Measurements from ENCODE around the gene KIRREL3. TPM values are rescaled to one million over a fixed set of nuclear protein-coding genes. Genes with fewer than 3 reads are reported as not detected.

Gene KIRREL3
- total RNA-seq, 1 donor from 2014 or later = not detected

GRCh38 chr11:126530416-126530815 lies 470.2 kb downstream of the KIRREL3 start:
- no peak for DNase-seq (ENCODE audit: low read depth)
- no peaks in the 10 kb centered on the region for H3K27me3 ChIP-seq (ENCODE audit: control insufficient read depth, insufficient read depth, low read length)
- FAIRE-seq = no peak
- H3K36me3 ChIP-seq (ENCODE audit: control insufficient read depth, insufficient read depth, low read length) = no peaks in the 10 kb centered on the region
- TF ChIP-seq, protein P1, sequence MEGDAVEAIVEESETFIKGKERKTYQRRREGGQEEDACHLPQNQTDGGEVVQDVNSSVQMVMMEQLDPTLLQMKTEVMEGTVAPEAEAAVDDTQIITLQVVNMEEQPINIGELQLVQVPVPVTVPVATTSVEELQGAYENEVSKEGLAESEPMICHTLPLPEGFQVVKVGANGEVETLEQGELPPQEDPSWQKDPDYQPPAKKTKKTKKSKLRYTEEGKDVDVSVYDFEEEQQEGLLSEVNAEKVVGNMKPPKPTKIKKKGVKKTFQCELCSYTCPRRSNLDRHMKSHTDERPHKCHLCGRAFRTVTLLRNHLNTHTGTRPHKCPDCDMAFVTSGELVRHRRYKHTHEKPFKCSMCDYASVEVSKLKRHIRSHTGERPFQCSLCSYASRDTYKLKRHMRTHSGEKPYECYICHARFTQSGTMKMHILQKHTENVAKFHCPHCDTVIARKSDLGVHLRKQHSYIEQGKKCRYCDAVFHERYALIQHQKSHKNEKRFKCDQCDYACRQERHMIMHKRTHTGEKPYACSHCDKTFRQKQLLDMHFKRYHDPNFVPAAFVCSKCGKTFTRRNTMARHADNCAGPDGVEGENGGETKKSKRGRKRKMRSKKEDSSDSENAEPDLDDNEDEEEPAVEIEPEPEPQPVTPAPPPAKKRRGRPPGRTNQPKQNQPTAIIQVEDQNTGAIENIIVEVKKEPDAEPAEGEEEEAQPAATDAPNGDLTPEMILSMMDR (IDR thresholded peaks at IDR 0.05; ENCODE audit: insufficient read depth, low read length, severe bottlenecking) = no peak
- no peak overlapping the region for H3K4me3 ChIP-seq (ENCODE audit: low read depth, low read length)

DNA sequence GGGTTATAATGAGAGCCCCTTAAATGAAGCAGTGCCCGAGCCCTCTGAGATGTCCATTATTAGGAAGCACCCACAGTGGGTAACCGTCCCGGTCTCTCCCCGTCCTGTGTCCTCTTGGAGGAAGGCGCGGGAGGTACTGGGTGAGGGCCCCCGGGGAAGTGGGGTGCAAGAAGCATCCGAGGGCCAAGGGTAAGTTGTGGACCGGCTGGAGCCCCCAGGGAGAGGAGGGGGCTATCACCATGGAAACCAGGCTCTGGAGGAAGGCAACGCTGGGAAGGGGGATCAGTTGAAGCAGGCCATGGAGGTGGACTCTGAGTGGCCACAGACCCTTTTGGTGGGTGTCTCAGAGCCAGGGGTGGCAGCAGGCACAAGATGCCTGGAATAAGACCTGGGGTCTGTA lies 471.5 kb downstream of the KIRREL3 start:
- no peaks in the 10 kb centered on the region for H3K27me3 ChIP-seq (ENCODE audit: control insufficient read depth, insufficient read depth, low read length)
- FAIRE-seq = no peak
- TF ChIP-seq, protein P1 (IDR thresholded peaks at IDR 0.05; ENCODE audit: insufficient read depth, low read length, severe bottlenecking) = no peak
- H3K4me3 ChIP-seq (ENCODE audit: low read depth, low read length) = no peak overlapping the region
- no peak for DNase-seq (ENCODE audit: low read depth)
- H3K36me3 ChIP-seq (ENCODE audit: control insufficient read depth, insufficient read depth, low read length) = no peaks in the 10 kb centered on the region

DNA sequence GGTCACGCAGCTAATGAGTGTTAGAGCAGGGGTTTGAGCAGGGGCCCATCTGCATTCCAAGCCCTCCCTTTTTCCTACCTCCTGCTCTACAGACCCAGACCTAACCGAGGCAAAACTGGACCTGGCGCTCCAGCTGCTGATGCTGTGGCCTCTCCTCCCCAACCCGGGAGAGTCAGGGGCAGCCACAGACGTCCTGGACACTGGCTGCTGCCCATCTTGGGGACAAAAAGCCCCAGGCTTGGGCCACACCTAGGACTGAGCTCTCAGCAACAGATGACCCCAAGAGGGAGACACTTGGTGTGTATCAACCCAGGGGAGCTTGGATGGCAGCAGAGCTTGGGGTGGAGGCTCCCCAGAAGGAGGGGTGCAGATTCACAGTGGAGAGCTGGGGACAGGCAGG lies 472.5 kb downstream of the KIRREL3 start:
- DNase-seq (ENCODE audit: low read depth) = no peak
- no peak for FAIRE-seq
- TF ChIP-seq, protein P1 (IDR thresholded peaks at IDR 0.05; ENCODE audit: insufficient read depth, low read length, severe bottlenecking) = no peak
- H3K36me3 ChIP-seq (ENCODE audit: control insufficient read depth, insufficient read depth, low read length) = no peaks in the 10 kb centered on the region
- no peaks in the 10 kb centered on the region for H3K27me3 ChIP-seq (ENCODE audit: control insufficient read depth, insufficient read depth, low read length)
- H3K4me3 ChIP-seq (ENCODE audit: low read depth, low read length) = no peak overlapping the region

DNA sequence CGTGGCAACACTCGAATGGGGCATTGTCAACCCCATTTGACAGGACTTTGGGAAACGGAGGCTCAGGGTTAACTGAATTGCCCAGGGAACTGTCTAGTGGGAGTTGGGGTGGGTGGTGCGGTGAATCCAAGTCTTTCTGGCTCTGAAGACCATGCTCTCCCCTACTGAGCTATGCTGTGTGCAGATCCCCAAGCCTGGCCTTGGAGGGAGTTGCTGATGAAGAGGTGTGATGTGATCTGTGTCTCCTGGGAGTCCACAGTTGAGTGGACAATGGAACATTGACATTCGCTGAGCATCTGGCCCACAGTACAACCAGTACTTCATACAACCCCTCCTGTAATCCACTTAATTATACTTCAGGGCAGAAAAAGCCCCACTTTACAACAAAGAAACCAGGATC lies 472.9 kb downstream of the KIRREL3 start:
- TF ChIP-seq, protein P1 (IDR thresholded peaks at IDR 0.05; ENCODE audit: insufficient read depth, low read length, severe bottlenecking) = no peak
- Histone ChIP-seq H3K4me3 (ENCODE audit: low read depth, low read length) (no peak overlapping the region), H3K36me3 (ENCODE audit: control insufficient read depth, insufficient read depth, low read length) (no peaks in the 10 kb centered on the region), H3K27me3 (ENCODE audit: control insufficient read depth, insufficient read depth, low read length) (no peaks in the 10 kb centered on the region)
- FAIRE-seq (no peak), DNase-seq (ENCODE audit: low read depth) (no peak)

- Histone ChIP-seq H3K27me3 (ENCODE audit: control insufficient read depth, insufficient read depth, low read length) (no peaks in the 10 kb centered on the region), H3K36me3 (ENCODE audit: control insufficient read depth, insufficient read depth, low read length) (no peaks in the 10 kb centered on the region)
- no peak for FAIRE-seq
Measured at GRCh38 chr11:126526471-126526870, 474.1 kb downstream of the KIRREL3 start.

GRCh38 chr11:126525702-126526101 lies 474.9 kb downstream of the KIRREL3 start:
- DNase-seq (ENCODE audit: low read depth) (no peak), FAIRE-seq (no peak)
- Histone ChIP-seq H3K27me3 (ENCODE audit: control insufficient read depth, insufficient read depth, low read length) (no peaks in the 10 kb centered on the region), H3K36me3 (ENCODE audit: control insufficient read depth, insufficient read depth, low read length) (no peaks in the 10 kb centered on the region), H3K4me3 (ENCODE audit: low read depth, low read length) (no peak overlapping the region)
- TF ChIP-seq, protein P1 (IDR thresholded peaks at IDR 0.05; ENCODE audit: insufficient read depth, low read length, severe bottlenecking) = no peak

More at GRCh38 chr11:126526471-126526870, 474.1 kb downstream of the KIRREL3 start:
- no peak for DNase-seq (ENCODE audit: low read depth)
- TF ChIP-seq, protein P1 (IDR thresholded peaks at IDR 0.05; ENCODE audit: insufficient read depth, low read length, severe bottlenecking) = no peak
- no peak overlapping the region for H3K4me3 ChIP-seq (ENCODE audit: low read depth, low read length)

Measured in bronchial epithelial cell (primary cell).